ENCODE measurements around the gene CTIF. TPM values are rescaled to one million over a fixed set of nuclear protein-coding genes. Genes with fewer than 3 reads are reported as not detected.

CTIF gene
- total and polyA plus RNA-seq, 12 donors = 20.5 to 159 (median 57.0) TPM

DNA sequence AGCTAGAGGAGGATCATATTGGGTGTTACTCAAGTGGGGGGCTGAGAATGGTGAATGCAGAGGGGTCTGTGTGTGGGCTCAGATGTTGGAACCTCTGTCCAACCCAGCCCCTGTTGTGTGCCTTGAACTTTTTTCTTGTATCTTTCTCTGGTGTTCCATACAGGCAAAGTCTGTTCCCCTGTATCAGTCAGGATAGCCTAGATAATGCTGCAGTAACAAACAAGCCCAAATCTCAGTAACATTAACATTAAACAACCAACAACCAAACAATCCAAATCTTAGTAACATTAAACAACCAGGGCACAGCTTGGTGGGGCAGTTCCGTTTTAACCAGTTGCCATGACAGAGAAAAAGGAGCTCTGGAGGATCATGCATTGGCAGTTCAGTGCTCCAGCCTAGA, 103.7 kb downstream of the CTIF start:
- Histone ChIP-seq H3K27ac (no peak overlapping the region), H3K9me3 (replicated peaks in 1 of 3) (no peaks in the 10 kb centered on the region), H3K27me3 (no peaks in the 10 kb centered on the region), H3K4me1 (replicated peaks in 1 of 2) (no peaks in the 10 kb centered on the region), H3K36me3 (replicated peaks in 1 of 2) (no peaks in the 10 kb centered on the region), H3K4me3 (no peak overlapping the region)
- no peak for DNase-seq
- 90 to 100% (median 98%) methylated on average over 1 of the region's 1 CpG for WGBS, 4 donors
- intact Hi-C loops (cut with DNase I) = no loop called here
- TF ChIP-seq, protein P1, sequence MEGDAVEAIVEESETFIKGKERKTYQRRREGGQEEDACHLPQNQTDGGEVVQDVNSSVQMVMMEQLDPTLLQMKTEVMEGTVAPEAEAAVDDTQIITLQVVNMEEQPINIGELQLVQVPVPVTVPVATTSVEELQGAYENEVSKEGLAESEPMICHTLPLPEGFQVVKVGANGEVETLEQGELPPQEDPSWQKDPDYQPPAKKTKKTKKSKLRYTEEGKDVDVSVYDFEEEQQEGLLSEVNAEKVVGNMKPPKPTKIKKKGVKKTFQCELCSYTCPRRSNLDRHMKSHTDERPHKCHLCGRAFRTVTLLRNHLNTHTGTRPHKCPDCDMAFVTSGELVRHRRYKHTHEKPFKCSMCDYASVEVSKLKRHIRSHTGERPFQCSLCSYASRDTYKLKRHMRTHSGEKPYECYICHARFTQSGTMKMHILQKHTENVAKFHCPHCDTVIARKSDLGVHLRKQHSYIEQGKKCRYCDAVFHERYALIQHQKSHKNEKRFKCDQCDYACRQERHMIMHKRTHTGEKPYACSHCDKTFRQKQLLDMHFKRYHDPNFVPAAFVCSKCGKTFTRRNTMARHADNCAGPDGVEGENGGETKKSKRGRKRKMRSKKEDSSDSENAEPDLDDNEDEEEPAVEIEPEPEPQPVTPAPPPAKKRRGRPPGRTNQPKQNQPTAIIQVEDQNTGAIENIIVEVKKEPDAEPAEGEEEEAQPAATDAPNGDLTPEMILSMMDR (IDR thresholded peaks at IDR 0.05) = no peak
- TF ChIP-seq POLR2A (IDR thresholded peaks at IDR 0.05) = no peak

DNA sequence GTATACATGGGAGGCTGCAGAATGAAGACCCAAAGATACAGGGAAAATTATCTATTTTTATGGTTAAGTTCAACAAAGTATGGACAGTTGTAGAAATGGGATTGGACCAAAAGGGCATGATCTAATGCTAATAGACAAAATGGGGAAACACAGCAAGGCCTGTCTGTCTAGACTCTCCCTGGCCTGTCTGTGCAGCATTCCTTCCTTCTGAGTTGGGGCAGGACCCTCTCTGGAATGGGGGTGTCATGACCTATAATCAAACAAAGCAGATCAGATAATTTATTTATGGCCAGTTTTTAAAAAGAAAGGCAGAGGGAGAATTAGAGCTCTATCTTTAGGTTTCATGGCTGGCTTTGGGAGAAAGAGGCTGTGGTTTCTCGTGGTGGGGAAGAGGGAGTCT, 104.4 kb downstream of the CTIF start:
- TF ChIP-seq, protein P1 (IDR thresholded peaks at IDR 0.05) = no peak
- no peak for TF ChIP-seq POLR2A (IDR thresholded peaks at IDR 0.05)
- Histone ChIP-seq H3K36me3 (replicated peaks in 1 of 2) (no peaks in the 10 kb centered on the region), H3K4me3 (no peak overlapping the region), H3K27ac (no peak overlapping the region), H3K4me1 (replicated peaks in 1 of 2) (no peaks in the 10 kb centered on the region), H3K27me3 (no peaks in the 10 kb centered on the region), H3K9me3 (replicated peaks in 1 of 3) (no peaks in the 10 kb centered on the region)
- DNase-seq = no peak
- WGBS, 4 donors = 75 to 100% (median 92%) methylated on average over 1 of the region's 1 CpG
- intact Hi-C loops (cut with DNase I) = no loop called here

DNA sequence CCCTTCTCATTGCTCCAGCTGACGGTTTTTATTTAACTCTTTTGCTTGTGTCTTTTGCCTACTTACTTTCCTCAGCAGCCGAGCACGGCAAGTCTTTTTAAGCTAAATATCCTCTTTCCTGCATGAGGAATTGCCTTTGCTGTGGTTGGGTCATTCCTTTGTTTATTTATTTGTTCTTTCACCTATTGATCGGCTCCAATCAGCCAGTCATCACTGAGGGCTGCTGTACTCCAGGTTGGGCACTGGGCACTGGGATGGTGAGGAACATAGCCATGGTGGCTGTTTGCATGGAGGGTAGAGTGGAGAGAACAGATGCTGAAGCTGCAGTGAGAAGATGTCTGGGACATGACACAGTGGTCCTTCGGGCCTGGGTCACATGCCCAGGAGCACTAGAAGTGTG, 105.2 kb downstream of the CTIF start:
- Histone ChIP-seq H3K4me3 (no peak overlapping the region), H3K4me1 (replicated peaks in 1 of 2) (no peaks in the 10 kb centered on the region), H3K27ac (no peak overlapping the region), H3K27me3 (no peaks in the 10 kb centered on the region), H3K9me3 (replicated peaks in 1 of 3) (no peaks in the 10 kb centered on the region), H3K36me3 (replicated peaks in 1 of 2) (no peaks in the 10 kb centered on the region)
- intact Hi-C loops (cut with DNase I) = no loop called here
- WGBS, 4 donors = 95 to 97% (median 96%) methylated on average over 5 of the region's 5 CpGs
- no peak for DNase-seq
- TF ChIP-seq POLR2A (IDR thresholded peaks at IDR 0.05) = no peak
- TF ChIP-seq, protein P1 (IDR thresholded peaks at IDR 0.05) = no peak

DNA sequence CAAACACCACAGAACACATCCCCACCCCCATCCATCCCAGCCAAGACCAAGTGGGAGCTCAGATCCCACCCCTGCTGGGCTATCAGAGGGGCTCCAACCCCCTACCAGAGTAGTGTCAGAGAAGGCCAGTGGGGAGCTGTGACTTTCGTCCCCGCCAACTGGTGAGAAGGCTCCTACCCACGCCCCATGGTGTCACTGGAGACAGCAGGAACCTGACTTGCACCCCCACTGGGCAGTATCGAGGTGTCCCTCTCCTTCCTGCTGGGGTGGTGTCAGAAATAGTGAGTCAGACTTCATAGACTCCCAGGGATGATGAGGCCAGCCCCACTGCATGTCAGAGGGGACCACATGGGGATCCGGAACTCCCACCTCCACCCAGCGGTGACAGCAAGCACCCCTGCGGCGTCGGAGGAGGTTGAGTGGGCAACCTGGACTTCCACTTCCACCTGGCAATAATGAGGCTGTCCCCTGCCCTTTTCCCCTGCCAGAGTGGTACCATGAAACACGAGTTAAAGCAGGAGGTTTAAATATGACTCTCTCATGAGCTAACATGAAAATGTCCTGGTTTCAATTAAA, 106.7 kb downstream of the CTIF start:
- peak in 1 of 7 donors; percentile 40 for DNase-seq
- Histone ChIP-seq H3K9me3 (replicated peaks in 1 of 3) (no peaks in the 10 kb centered on the region), H3K27me3 (no peaks in the 10 kb centered on the region), H3K4me1 (replicated peaks in 1 of 2) (no peaks in the 10 kb centered on the region), H3K36me3 (replicated peaks in 1 of 2) (no peaks in the 10 kb centered on the region), H3K4me3 (no peak overlapping the region), H3K27ac (no peak overlapping the region)
- intact Hi-C loops (cut with DNase I) = no loop called here
- TF ChIP-seq POLR2A (IDR thresholded peaks at IDR 0.05) = no peak
- TF ChIP-seq, protein P1 (IDR thresholded peaks at IDR 0.05) = no peak
- 90 to 97% (median 92%) methylated on average over 7 to 10 of the region's 10 CpGs for WGBS, 4 donors
